ENCODE results near the gene GNAQ. TPM values are rescaled to one million over a fixed set of nuclear protein-coding genes. Genes with fewer than 3 reads are reported as not detected.

The GNAQ gene
- total and polyA plus RNA-seq, 5 donors from 2014 or later: 8.5 to 79.4 (median 17.4) TPM

- Mint-ChIP-seq H3K4me3 (no peak overlapping the region), H3K4me1 (peaks cover 18 to 50% (median 44%) of the 10 kb centered on the region in 4 donors), H3K36me3 (peaks cover 21% of the 10 kb centered on the region), H3K27ac (peak overlapping the region in 2 of 3 donors; percentile 16 to 65), H3K27me3 (no peaks in the 10 kb centered on the region), H3K9me3 (no peaks in the 10 kb centered on the region)
- Histone ChIP-seq H3K27ac (ENCODE audit: insufficient read depth, low read length, poor library complexity, severe bottlenecking) (no peak overlapping the region), H3K9me3 (ENCODE audit: control insufficient read depth in 2 of 2, low read length in 2 of 2) (no peaks in the 10 kb centered on the region), H3K4me3 (ENCODE audit: low read depth, low read length) (no peak overlapping the region), H3K4me1 (ENCODE audit: control insufficient read depth, insufficient read depth, low read length, poor library complexity, severe bottlenecking) (no peaks in the 10 kb centered on the region), H3K36me3 (ENCODE audit: control insufficient read depth, insufficient read depth, low read length) (peaks cover 5% of the 10 kb centered on the region), H3K27me3 (ENCODE audit: control insufficient read depth, insufficient read depth, low read length) (no peaks in the 10 kb centered on the region)
- peak in 2 of 3 donors; percentile 28 to 64 for DNase-seq
- ATAC-seq (ENCODE audit: low read depth in 2 of 2): peak in 1 of 2 donors; percentile 43
These were observed 280.1 kb downstream of the GNAQ start for GRCh38 chr9:77751341-77752091.

GRCh38 chr9:77750981-77751340, 280.6 kb downstream of the GNAQ start:
- Mint-ChIP-seq H3K4me3 (no peak overlapping the region), H3K4me1 (peaks cover 24 to 51% (median 47%) of the 10 kb centered on the region in 4 donors), H3K9me3 (no peaks in the 10 kb centered on the region), H3K27me3 (no peaks in the 10 kb centered on the region), H3K27ac (no peak overlapping the region), H3K36me3 (peaks cover 21% of the 10 kb centered on the region)
- Histone ChIP-seq H3K4me3 (ENCODE audit: low read depth, low read length) (no peak overlapping the region), H3K36me3 (ENCODE audit: control insufficient read depth, insufficient read depth, low read length) (peaks cover 4% of the 10 kb centered on the region), H3K27me3 (ENCODE audit: control insufficient read depth, insufficient read depth, low read length) (no peaks in the 10 kb centered on the region), H3K27ac (ENCODE audit: insufficient read depth, low read length, poor library complexity, severe bottlenecking) (no peak overlapping the region), H3K4me1 (ENCODE audit: control insufficient read depth, insufficient read depth, low read length, poor library complexity, severe bottlenecking) (no peaks in the 10 kb centered on the region), H3K9me3 (ENCODE audit: control insufficient read depth in 2 of 2, low read length in 2 of 2) (no peaks in the 10 kb centered on the region)
- ATAC-seq (ENCODE audit: low read depth in 2 of 2) (no peak), DNase-seq (no peak)

GRCh38 chr9:77750284-77750683, 281.3 kb downstream of the GNAQ start:
- DNase-seq: no peak
- Histone ChIP-seq H3K27ac (ENCODE audit: insufficient read depth, low read length, poor library complexity, severe bottlenecking) (no peak overlapping the region), H3K4me1 (ENCODE audit: control insufficient read depth, insufficient read depth, low read length, poor library complexity, severe bottlenecking) (no peaks in the 10 kb centered on the region), H3K9me3 (ENCODE audit: control insufficient read depth in 2 of 2, low read length in 2 of 2) (no peaks in the 10 kb centered on the region), H3K27me3 (ENCODE audit: control insufficient read depth, insufficient read depth, low read length) (no peaks in the 10 kb centered on the region), H3K4me3 (ENCODE audit: low read depth, low read length) (no peak overlapping the region), H3K36me3 (ENCODE audit: control insufficient read depth, insufficient read depth, low read length) (peaks cover 2% of the 10 kb centered on the region)
- no peak overlapping the region for H3K4me3 Mint-ChIP-seq
- no peak overlapping the region for H3K27ac Mint-ChIP-seq
- H3K9me3 Mint-ChIP-seq: no peaks in the 10 kb centered on the region
- no peaks in the 10 kb centered on the region for H3K27me3 Mint-ChIP-seq
- H3K36me3 Mint-ChIP-seq: peaks cover 16% of the 10 kb centered on the region
- ATAC-seq (ENCODE audit: low read depth in 2 of 2): no peak
- H3K4me1 Mint-ChIP-seq: peaks cover 30 to 57% (median 48%) of the 10 kb centered on the region in 4 donors

GRCh38 chr9:77748214-77748772, 283.3 kb downstream of the GNAQ start:
- H3K4me1 ChIP-seq (ENCODE audit: control insufficient read depth, insufficient read depth, low read length, poor library complexity, severe bottlenecking): no peaks in the 10 kb centered on the region
- no peaks in the 10 kb centered on the region for H3K27me3 ChIP-seq (ENCODE audit: control insufficient read depth, insufficient read depth, low read length)
- H3K9me3 ChIP-seq (ENCODE audit: control insufficient read depth in 2 of 2, low read length in 2 of 2): no peaks in the 10 kb centered on the region
- Mint-ChIP-seq H3K36me3 (peaks cover 10% of the 10 kb centered on the region), H3K27ac (no peak overlapping the region), H3K4me3 (no peak overlapping the region), H3K27me3 (no peaks in the 10 kb centered on the region), H3K9me3 (no peaks in the 10 kb centered on the region), H3K4me1 (peaks cover 31 to 65% (median 40%) of the 10 kb centered on the region in 4 donors)
- no peak overlapping the region for H3K4me3 ChIP-seq (ENCODE audit: low read depth, low read length)
- DNase-seq (no peak), ATAC-seq (ENCODE audit: low read depth in 2 of 2) (no peak)
- no peak overlapping the region for H3K27ac ChIP-seq (ENCODE audit: insufficient read depth, low read length, poor library complexity, severe bottlenecking)
- H3K36me3 ChIP-seq (ENCODE audit: control insufficient read depth, insufficient read depth, low read length): peaks cover 2% of the 10 kb centered on the region

GRCh38 chr9:77747163-77747562, 284.4 kb downstream of the GNAQ start:
- Histone ChIP-seq H3K4me3 (ENCODE audit: low read depth, low read length) (no peak overlapping the region), H3K4me1 (ENCODE audit: control insufficient read depth, insufficient read depth, low read length, poor library complexity, severe bottlenecking) (no peaks in the 10 kb centered on the region), H3K27ac (ENCODE audit: insufficient read depth, low read length, poor library complexity, severe bottlenecking) (no peak overlapping the region), H3K36me3 (ENCODE audit: control insufficient read depth, insufficient read depth, low read length) (peaks cover 2% of the 10 kb centered on the region), H3K27me3 (ENCODE audit: control insufficient read depth, insufficient read depth, low read length) (no peaks in the 10 kb centered on the region), H3K9me3 (ENCODE audit: control insufficient read depth in 2 of 2, low read length in 2 of 2) (no peaks in the 10 kb centered on the region)
- no peak for DNase-seq
- Mint-ChIP-seq H3K36me3 (peaks cover 10% of the 10 kb centered on the region), H3K4me3 (no peak overlapping the region), H3K4me1 (peaks cover 31 to 62% (median 39%) of the 10 kb centered on the region in 4 donors), H3K27ac (no peak overlapping the region), H3K9me3 (no peaks in the 10 kb centered on the region), H3K27me3 (no peaks in the 10 kb centered on the region)
- ATAC-seq (ENCODE audit: low read depth in 2 of 2): no peak

GRCh38 chr9:77744841-77745430, 286.7 kb downstream of the GNAQ start:
- no peaks in the 10 kb centered on the region for H3K9me3 ChIP-seq (ENCODE audit: control insufficient read depth in 2 of 2, low read length in 2 of 2)
- H3K36me3 Mint-ChIP-seq: peaks cover 9% of the 10 kb centered on the region
- DNase-seq (no peak), ATAC-seq (ENCODE audit: low read depth in 2 of 2) (no peak)
- no peaks in the 10 kb centered on the region for H3K9me3 Mint-ChIP-seq
- no peak overlapping the region for H3K27ac ChIP-seq (ENCODE audit: insufficient read depth, low read length, poor library complexity, severe bottlenecking)
- H3K4me3 ChIP-seq (ENCODE audit: low read depth, low read length): no peak overlapping the region
- no peaks in the 10 kb centered on the region for H3K27me3 ChIP-seq (ENCODE audit: control insufficient read depth, insufficient read depth, low read length)
- peak overlapping the region in 2 of 3 donors; percentile 59 to 63 for H3K27ac Mint-ChIP-seq
- no peaks in the 10 kb centered on the region for H3K27me3 Mint-ChIP-seq
- peaks cover 24 to 43% (median 31%) of the 10 kb centered on the region in 4 donors for H3K4me1 Mint-ChIP-seq
- peaks cover 4% of the 10 kb centered on the region for H3K36me3 ChIP-seq (ENCODE audit: control insufficient read depth, insufficient read depth, low read length)
- H3K4me3 Mint-ChIP-seq: no peak overlapping the region
- H3K4me1 ChIP-seq (ENCODE audit: control insufficient read depth, insufficient read depth, low read length, poor library complexity, severe bottlenecking): no peaks in the 10 kb centered on the region

- no peak overlapping the region for H3K27ac Mint-ChIP-seq
These were observed 288.2 kb downstream of the GNAQ start for GRCh38 chr9:77743386-77743785.

More at GRCh38 chr9:77743386-77743785, 288.2 kb downstream of the GNAQ start:
- H3K9me3 Mint-ChIP-seq: no peaks in the 10 kb centered on the region
- peaks cover 9% of the 10 kb centered on the region for H3K36me3 Mint-ChIP-seq
- H3K27ac ChIP-seq (ENCODE audit: insufficient read depth, low read length, poor library complexity, severe bottlenecking): no peak overlapping the region
- H3K4me3 ChIP-seq (ENCODE audit: low read depth, low read length): no peak overlapping the region
- no peak overlapping the region for H3K4me3 Mint-ChIP-seq
- no peaks in the 10 kb centered on the region for H3K27me3 Mint-ChIP-seq
- no peaks in the 10 kb centered on the region for H3K9me3 ChIP-seq (ENCODE audit: control insufficient read depth in 2 of 2, low read length in 2 of 2)
- H3K27me3 ChIP-seq (ENCODE audit: control insufficient read depth, insufficient read depth, low read length): no peaks in the 10 kb centered on the region
- peaks cover 21 to 34% (median 29%) of the 10 kb centered on the region in 4 donors for H3K4me1 Mint-ChIP-seq
- DNase-seq (no peak), ATAC-seq (ENCODE audit: low read depth in 2 of 2) (no peak)
- H3K36me3 ChIP-seq (ENCODE audit: control insufficient read depth, insufficient read depth, low read length): peaks cover 4% of the 10 kb centered on the region
- H3K4me1 ChIP-seq (ENCODE audit: control insufficient read depth, insufficient read depth, low read length, poor library complexity, severe bottlenecking): no peaks in the 10 kb centered on the region

Measured in CD4-positive, CD25-positive, alpha-beta regulatory T cell (primary cell).